Measurements from ENCODE around the gene NKTR. TPM values are rescaled to one million over a fixed set of nuclear protein-coding genes. Genes with fewer than 3 reads are reported as not detected.
A peak's percentile ranks its signal among the peaks of the same experiment; 100 is the strongest.

NKTR gene
- total and polyA plus RNA-seq, 9 of the 15 experiments (the other 6 are each of a cell fraction or from before 2014, with no cell fraction given), result 19.7 to 123 (median 92.6) TPM

DNA sequence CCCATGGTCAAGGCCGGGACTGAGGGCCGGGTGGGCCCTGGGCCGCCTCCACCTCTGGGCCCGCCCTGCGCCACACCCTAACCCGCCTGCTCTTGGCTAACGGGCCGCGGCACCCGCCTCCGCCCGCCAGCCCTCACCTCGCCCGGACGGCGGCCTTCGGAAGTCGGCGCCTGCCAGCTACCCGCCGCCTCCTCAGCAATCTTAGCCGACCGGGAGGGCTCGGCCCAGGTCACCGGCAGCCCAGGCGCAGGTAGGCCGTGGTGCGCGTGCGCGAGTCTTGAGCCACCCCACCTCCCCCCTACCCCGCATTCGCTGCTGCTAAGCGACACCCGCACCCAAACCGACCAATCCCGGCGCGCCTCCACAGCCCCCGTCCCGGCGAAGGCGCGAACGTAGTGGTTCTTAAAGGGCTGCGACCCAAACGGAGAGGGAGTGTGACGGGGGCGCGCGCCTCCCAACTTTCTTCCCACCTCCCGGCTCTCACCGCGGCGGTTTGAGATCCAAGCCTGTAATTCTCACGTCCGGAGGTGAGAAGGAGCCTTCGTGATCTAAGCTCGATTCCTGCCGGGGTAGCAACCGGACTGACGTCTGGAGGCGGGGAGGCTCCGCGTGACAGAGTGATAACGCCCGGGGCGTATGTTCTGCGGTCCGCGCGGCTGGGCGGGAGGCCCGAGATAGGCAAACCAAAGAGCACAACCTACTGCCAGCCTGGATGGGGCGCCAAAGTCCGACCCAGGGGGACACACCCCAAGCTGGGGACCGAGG is 18.6 kb upstream of the NKTR start, which contains the start of gene SEC22C (continued):
- TF ChIP-seq, protein P1, sequence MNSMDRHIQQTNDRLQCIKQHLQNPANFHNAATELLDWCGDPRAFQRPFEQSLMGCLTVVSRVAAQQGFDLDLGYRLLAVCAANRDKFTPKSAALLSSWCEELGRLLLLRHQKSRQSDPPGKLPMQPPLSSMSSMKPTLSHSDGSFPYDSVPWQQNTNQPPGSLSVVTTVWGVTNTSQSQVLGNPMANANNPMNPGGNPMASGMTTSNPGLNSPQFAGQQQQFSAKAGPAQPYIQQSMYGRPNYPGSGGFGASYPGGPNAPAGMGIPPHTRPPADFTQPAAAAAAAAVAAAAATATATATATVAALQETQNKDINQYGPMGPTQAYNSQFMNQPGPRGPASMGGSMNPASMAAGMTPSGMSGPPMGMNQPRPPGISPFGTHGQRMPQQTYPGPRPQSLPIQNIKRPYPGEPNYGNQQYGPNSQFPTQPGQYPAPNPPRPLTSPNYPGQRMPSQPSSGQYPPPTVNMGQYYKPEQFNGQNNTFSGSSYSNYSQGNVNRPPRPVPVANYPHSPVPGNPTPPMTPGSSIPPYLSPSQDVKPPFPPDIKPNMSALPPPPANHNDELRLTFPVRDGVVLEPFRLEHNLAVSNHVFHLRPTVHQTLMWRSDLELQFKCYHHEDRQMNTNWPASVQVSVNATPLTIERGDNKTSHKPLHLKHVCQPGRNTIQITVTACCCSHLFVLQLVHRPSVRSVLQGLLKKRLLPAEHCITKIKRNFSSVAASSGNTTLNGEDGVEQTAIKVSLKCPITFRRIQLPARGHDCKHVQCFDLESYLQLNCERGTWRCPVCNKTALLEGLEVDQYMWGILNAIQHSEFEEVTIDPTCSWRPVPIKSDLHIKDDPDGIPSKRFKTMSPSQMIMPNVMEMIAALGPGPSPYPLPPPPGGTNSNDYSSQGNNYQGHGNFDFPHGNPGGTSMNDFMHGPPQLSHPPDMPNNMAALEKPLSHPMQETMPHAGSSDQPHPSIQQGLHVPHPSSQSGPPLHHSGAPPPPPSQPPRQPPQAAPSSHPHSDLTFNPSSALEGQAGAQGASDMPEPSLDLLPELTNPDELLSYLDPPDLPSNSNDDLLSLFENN (IDR thresholded peaks at IDR 0.05; ENCODE audit: low read depth in 2 of 2, low read length in 2 of 2), result peak in 1 of 2 experiments; percentile 73; a peak in 2 of 4 replicates
- no peak for TF ChIP-seq ZNF551 (CRISPR knock-in tag; IDR thresholded peaks at IDR 0.05)
- TF ChIP-seq, protein P2, sequence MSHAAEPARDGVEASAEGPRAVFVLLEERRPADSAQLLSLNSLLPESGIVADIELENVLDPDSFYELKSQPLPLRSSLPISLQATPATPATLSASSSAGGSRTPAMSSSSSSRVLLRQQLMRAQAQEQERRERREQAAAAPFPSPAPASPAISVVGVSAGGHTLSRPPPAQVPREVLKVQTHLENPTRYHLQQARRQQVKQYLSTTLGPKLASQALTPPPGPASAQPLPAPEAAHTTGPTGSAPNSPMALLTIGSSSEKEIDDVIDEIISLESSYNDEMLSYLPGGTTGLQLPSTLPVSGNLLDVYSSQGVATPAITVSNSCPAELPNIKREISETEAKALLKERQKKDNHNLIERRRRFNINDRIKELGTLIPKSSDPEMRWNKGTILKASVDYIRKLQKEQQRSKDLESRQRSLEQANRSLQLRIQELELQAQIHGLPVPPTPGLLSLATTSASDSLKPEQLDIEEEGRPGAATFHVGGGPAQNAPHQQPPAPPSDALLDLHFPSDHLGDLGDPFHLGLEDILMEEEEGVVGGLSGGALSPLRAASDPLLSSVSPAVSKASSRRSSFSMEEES (CRISPR knock-in tag; IDR thresholded peaks at IDR 0.05), result peak; percentile 35; the same call in 1 of the 2 replicates
- TF ChIP-seq ZNF41 (CRISPR knock-in tag; conservative IDR thresholded peaks at IDR 0.05), result no peak
- TF ChIP-seq HOXB6 (CRISPR knock-in tag; IDR thresholded peaks at IDR 0.05; ENCODE audit: borderline replicate concordance), result no peak
- TF ChIP-seq, protein P3, sequence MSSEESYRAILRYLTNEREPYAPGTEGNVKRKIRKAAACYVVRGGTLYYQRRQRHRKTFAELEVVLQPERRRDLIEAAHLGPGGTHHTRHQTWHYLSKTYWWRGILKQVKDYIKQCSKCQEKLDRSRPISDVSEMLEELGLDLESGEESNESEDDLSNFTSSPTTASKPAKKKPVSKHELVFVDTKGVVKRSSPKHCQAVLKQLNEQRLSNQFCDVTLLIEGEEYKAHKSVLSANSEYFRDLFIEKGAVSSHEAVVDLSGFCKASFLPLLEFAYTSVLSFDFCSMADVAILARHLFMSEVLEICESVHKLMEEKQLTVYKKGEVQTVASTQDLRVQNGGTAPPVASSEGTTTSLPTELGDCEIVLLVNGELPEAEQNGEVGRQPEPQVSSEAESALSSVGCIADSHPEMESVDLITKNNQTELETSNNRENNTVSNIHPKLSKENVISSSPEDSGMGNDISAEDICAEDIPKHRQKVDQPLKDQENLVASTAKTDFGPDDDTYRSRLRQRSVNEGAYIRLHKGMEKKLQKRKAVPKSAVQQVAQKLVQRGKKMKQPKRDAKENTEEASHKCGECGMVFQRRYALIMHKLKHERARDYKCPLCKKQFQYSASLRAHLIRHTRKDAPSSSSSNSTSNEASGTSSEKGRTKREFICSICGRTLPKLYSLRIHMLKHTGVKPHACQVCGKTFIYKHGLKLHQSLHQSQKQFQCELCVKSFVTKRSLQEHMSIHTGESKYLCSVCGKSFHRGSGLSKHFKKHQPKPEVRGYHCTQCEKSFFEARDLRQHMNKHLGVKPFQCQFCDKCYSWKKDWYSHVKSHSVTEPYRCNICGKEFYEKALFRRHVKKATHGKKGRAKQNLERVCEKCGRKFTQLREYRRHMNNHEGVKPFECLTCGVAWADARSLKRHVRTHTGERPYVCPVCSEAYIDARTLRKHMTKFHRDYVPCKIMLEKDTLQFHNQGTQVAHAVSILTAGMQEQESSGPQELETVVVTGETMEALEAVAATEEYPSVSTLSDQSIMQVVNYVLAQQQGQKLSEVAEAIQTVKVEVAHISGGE (CRISPR knock-in tag; IDR thresholded peaks at IDR 0.05), result 0 out of 6 replicates have a peak, but pooled peaks of 1 of the 3 experiments have one; percentile 35
- peak; percentile 56; the same call in 1 of the 2 replicates for TF ChIP-seq ZNF175 (CRISPR knock-in tag; IDR thresholded peaks at IDR 0.05; ENCODE audit: low read depth)
- TF ChIP-seq ZNF121 (CRISPR knock-in tag; conservative IDR thresholded peaks at IDR 0.05), result no peak
- TF ChIP-seq KLF13 (tag; IDR thresholded peaks at IDR 0.05; ENCODE audit: borderline replicate concordance, low read depth), result peak; percentile 63; the same call in 1 of the 2 replicates
- TF ChIP-seq, protein P4, sequence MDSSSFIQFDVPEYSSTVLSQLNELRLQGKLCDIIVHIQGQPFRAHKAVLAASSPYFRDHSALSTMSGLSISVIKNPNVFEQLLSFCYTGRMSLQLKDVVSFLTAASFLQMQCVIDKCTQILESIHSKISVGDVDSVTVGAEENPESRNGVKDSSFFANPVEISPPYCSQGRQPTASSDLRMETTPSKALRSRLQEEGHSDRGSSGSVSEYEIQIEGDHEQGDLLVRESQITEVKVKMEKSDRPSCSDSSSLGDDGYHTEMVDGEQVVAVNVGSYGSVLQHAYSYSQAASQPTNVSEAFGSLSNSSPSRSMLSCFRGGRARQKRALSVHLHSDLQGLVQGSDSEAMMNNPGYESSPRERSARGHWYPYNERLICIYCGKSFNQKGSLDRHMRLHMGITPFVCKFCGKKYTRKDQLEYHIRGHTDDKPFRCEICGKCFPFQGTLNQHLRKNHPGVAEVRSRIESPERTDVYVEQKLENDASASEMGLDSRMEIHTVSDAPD (CRISPR knock-in tag; IDR thresholded peaks at IDR 0.05), result no peak
- no peak for TF ChIP-seq NFXL1 (CRISPR knock-in tag; IDR thresholded peaks at IDR 0.05)
- TF ChIP-seq CBX5 (IDR thresholded peaks at IDR 0.05; ENCODE audit: borderline replicate concordance, low read depth), result no peak
- TF ChIP-seq EGR1 (conservative IDR thresholded peaks at IDR 0.05), result peak; percentile 77
- TF ChIP-seq, protein P5, sequence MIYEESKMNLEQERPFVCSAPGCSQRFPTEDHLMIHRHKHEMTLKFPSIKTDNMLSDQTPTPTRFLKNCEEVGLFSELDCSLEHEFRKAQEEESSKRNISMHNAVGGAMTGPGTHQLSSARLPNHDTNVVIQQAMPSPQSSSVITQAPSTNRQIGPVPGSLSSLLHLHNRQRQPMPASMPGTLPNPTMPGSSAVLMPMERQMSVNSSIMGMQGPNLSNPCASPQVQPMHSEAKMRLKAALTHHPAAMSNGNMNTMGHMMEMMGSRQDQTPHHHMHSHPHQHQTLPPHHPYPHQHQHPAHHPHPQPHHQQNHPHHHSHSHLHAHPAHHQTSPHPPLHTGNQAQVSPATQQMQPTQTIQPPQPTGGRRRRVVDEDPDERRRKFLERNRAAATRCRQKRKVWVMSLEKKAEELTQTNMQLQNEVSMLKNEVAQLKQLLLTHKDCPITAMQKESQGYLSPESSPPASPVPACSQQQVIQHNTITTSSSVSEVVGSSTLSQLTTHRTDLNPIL (CRISPR knock-in tag; IDR thresholded peaks at IDR 0.05), result no peak

All from K562 (cell line).